Measurements from ENCODE around the gene OTOGL. TPM values are rescaled to one million over a fixed set of nuclear protein-coding genes. Genes with fewer than 3 reads are reported as not detected.

Gene OTOGL
- total RNA-seq, 1 donor from 2014 or later: 0.12 TPM

- no peak for DNase-seq (ENCODE audit: low read depth, low spot score)
- Mint-ChIP-seq H3K27ac (ENCODE audit: unreplicated experiment) (no peak overlapping the region), H3K36me3 (ENCODE audit: low read depth) (no peaks in the 10 kb centered on the region), H3K4me3 (no peak overlapping the region), H3K9me3 (no peaks in the 10 kb centered on the region), H3K4me1 (no peaks in the 10 kb centered on the region), H3K27me3 (ENCODE audit: low read depth) (no peaks in the 10 kb centered on the region)
- no peak for TF ChIP-seq CTCF (conservative IDR thresholded peaks at IDR 0.05)
Observed at GRCh38 chr12:80381121-80381520, 281.8 kb downstream of the OTOGL start.

- DNase-seq (ENCODE audit: low read depth, low spot score): no peak
- no peaks in the 10 kb centered on the region for H3K4me1 Mint-ChIP-seq
- H3K36me3 Mint-ChIP-seq (ENCODE audit: low read depth): peaks cover 2% of the 10 kb centered on the region
- H3K27me3 Mint-ChIP-seq (ENCODE audit: low read depth): no peaks in the 10 kb centered on the region
- H3K4me3 Mint-ChIP-seq: no peak overlapping the region
- no peaks in the 10 kb centered on the region for H3K9me3 Mint-ChIP-seq
- no peak for TF ChIP-seq CTCF (conservative IDR thresholded peaks at IDR 0.05)
- no peak overlapping the region for H3K27ac Mint-ChIP-seq (ENCODE audit: unreplicated experiment)
Observed at GRCh38 chr12:80382254-80382653, 282.9 kb downstream of the OTOGL start.

- Mint-ChIP-seq H3K27me3 (ENCODE audit: low read depth) (peaks cover 6% of the 10 kb centered on the region), H3K27ac (ENCODE audit: unreplicated experiment) (no peak overlapping the region), H3K36me3 (ENCODE audit: low read depth) (no peaks in the 10 kb centered on the region), H3K4me1 (no peaks in the 10 kb centered on the region), H3K4me3 (no peak overlapping the region), H3K9me3 (no peaks in the 10 kb centered on the region)
- DNase-seq (ENCODE audit: low read depth, low spot score): no peak
- TF ChIP-seq CTCF (conservative IDR thresholded peaks at IDR 0.05): no peak
Observed at GRCh38 chr12:80400571-80400991, 301.2 kb downstream of the OTOGL start.

GRCh38 chr12:80401191-80401590, 301.9 kb downstream of the OTOGL start:
- no peak overlapping the region for H3K27ac Mint-ChIP-seq (ENCODE audit: unreplicated experiment)
- no peaks in the 10 kb centered on the region for H3K9me3 Mint-ChIP-seq
- H3K36me3 Mint-ChIP-seq (ENCODE audit: low read depth): no peaks in the 10 kb centered on the region
- H3K4me3 Mint-ChIP-seq: no peak overlapping the region
- TF ChIP-seq CTCF (conservative IDR thresholded peaks at IDR 0.05): no peak
- no peak for DNase-seq (ENCODE audit: low read depth, low spot score)
- no peaks in the 10 kb centered on the region for H3K4me1 Mint-ChIP-seq
- H3K27me3 Mint-ChIP-seq (ENCODE audit: low read depth): peaks cover 6% of the 10 kb centered on the region

GRCh38 chr12:80404629-80405028, 305.3 kb downstream of the OTOGL start:
- H3K4me3 Mint-ChIP-seq: no peak overlapping the region
- H3K9me3 Mint-ChIP-seq: no peaks in the 10 kb centered on the region
- H3K27ac Mint-ChIP-seq (ENCODE audit: unreplicated experiment): no peak overlapping the region
- no peak for DNase-seq (ENCODE audit: low read depth, low spot score)
- no peaks in the 10 kb centered on the region for H3K36me3 Mint-ChIP-seq (ENCODE audit: low read depth)
- no peaks in the 10 kb centered on the region for H3K4me1 Mint-ChIP-seq
- no peak for TF ChIP-seq CTCF (conservative IDR thresholded peaks at IDR 0.05)
- peaks cover 6% of the 10 kb centered on the region for H3K27me3 Mint-ChIP-seq (ENCODE audit: low read depth)

- Mint-ChIP-seq H3K9me3 (no peaks in the 10 kb centered on the region), H3K4me1 (no peaks in the 10 kb centered on the region), H3K27me3 (ENCODE audit: low read depth) (peaks cover 14% of the 10 kb centered on the region), H3K4me3 (no peak overlapping the region), H3K27ac (ENCODE audit: unreplicated experiment) (no peak overlapping the region), H3K36me3 (ENCODE audit: low read depth) (no peaks in the 10 kb centered on the region)
- DNase-seq (ENCODE audit: low read depth, low spot score): no peak
- no peak for TF ChIP-seq CTCF (conservative IDR thresholded peaks at IDR 0.05)
Observed at GRCh38 chr12:80406253-80406652, 306.9 kb downstream of the OTOGL start.
